Neuronal stem cell (in vitro differentiated cells): ENCODE measurements around the gene CD52.

Experiments
- DNase-seq: peaks from one replicate; pipeline ENCODE4 v3.0.0-alpha.2; 2013; ENCODE audit warnings: low spot score
- H2AFZ ChIP-seq: one replicate; pipeline ENCODE4 v1.6.1; 2013; ENCODE audit warnings: mild to moderate bottlenecking, low read length, inconsistent platforms
- H2AK5ac ChIP-seq: 2 replicates; pipeline ENCODE4 v1.6.1; 2013; ENCODE audit warnings: low read depth, mild to moderate bottlenecking, inconsistent platforms, low read length, moderate library complexity, mixed read lengths
- H2BK120ac ChIP-seq: 2 replicates; pipeline ENCODE4 v1.6.1; 2013; ENCODE audit warnings: low read depth, mild to moderate bottlenecking, inconsistent platforms, low read length, moderate library complexity, mixed read lengths
- H2BK12ac ChIP-seq: one replicate; pipeline ENCODE4 v1.6.1; 2013; ENCODE audit warnings: low read length, inconsistent platforms
- H2BK15ac ChIP-seq: 2 replicates; pipeline ENCODE4 v1.6.1; 2013; ENCODE audit warnings: mild to moderate bottlenecking, low read length, inconsistent platforms, mixed read lengths
- H2BK5ac ChIP-seq: one replicate; pipeline ENCODE4 v1.6.1; 2013; ENCODE audit warnings: inconsistent platforms, mild to moderate bottlenecking, low read length, moderate library complexity
- H3K14ac ChIP-seq: one replicate; pipeline ENCODE4 v1.6.1; 2013; ENCODE audit warnings: low read length, inconsistent platforms
- H3K18ac ChIP-seq: 2 replicates; pipeline ENCODE4 v1.6.1; 2013; ENCODE audit warnings: low read length, inconsistent platforms
- H3K23ac ChIP-seq: 2 replicates; pipeline ENCODE4 v1.6.1; 2013; ENCODE audit warnings: low read depth, mild to moderate bottlenecking, mixed read lengths, low read length, inconsistent platforms; ENCODE audit not compliant: poor library complexity
- H3K27ac ChIP-seq: replicated peaks from 3 replicates; pipeline ENCODE4 v1.5.1; 2013; ENCODE audit warnings: low read length, inconsistent platforms
- H3K27me3 ChIP-seq, 3 experiments: 2 replicates each; pipeline ENCODE4 v1.6.1; 2013; ENCODE audit warnings: low read length in 3 of 3, mild to moderate bottlenecking in 2 of 3, inconsistent platforms in 1 of 3, low read depth in 1 of 3, mixed read lengths in 1 of 3, moderate library complexity in 1 of 3; ENCODE audit not compliant: control insufficient read depth in 3 of 3, insufficient read depth in 3 of 3
- H3K36me3 ChIP-seq, 2 donors: replicated peaks in 1 of 2; 2 replicates each; pipeline ENCODE4 v1.6.1; 2013; ENCODE audit warnings: low read length in 2 of 2; ENCODE audit not compliant: control insufficient read depth in 2 of 2, insufficient read depth in 2 of 2
- H3K4ac ChIP-seq: 2 replicates; pipeline ENCODE4 v1.6.1; 2013; ENCODE audit warnings: inconsistent platforms, mild to moderate bottlenecking, low read length, moderate library complexity
- H3K4me1 ChIP-seq, 2 donors: 1 replicate in 1 of 2; 2 replicates in 1 of 2; pipeline ENCODE4 v1.6.1; 2013; ENCODE audit warnings: low read length in 2 of 2, low read depth in 1 of 2; ENCODE audit not compliant: control insufficient read depth in 2 of 2, insufficient read depth in 1 of 2
- H3K4me2 ChIP-seq: one replicate; pipeline ENCODE4 v1.6.1; 2013; ENCODE audit warnings: mild to moderate bottlenecking, low read length, inconsistent platforms; ENCODE audit not compliant: insufficient read depth, poor library complexity, severe bottlenecking
- H3K4me3 ChIP-seq, 2 donors: 2 replicates each; pipeline ENCODE4 v1.5.1; 2013; ENCODE audit warnings: low read length in 2 of 2, mild to moderate bottlenecking in 2 of 2, inconsistent platforms in 1 of 2, moderate library complexity in 1 of 2
- H3K79me1 ChIP-seq: one replicate; pipeline ENCODE4 v1.6.1; 2013; ENCODE audit warnings: low read depth, mild to moderate bottlenecking, inconsistent platforms, low read length, moderate library complexity
- H3K9ac ChIP-seq: one replicate; pipeline ENCODE4 v1.6.1; 2013; ENCODE audit warnings: mild to moderate bottlenecking, low read depth, low read length, inconsistent platforms; ENCODE audit not compliant: poor library complexity
- H3K9me3 ChIP-seq, 2 donors: replicated peaks in 1 of 2; 2 replicates each; pipeline versions ENCODE3 to v1.6.1; 2013; ENCODE audit warnings: low read length in 2 of 2, mild to moderate bottlenecking in 2 of 2, inconsistent platforms in 1 of 2, low read depth in 1 of 2, mixed read lengths in 1 of 2, moderate library complexity in 1 of 2; ENCODE audit not compliant: control insufficient read depth in 2 of 2, insufficient read depth in 1 of 2
- H4K8ac ChIP-seq: one replicate; pipeline ENCODE4 v1.6.1; 2013; ENCODE audit warnings: low read depth, mild to moderate bottlenecking, inconsistent platforms, low read length, moderate library complexity
- H4K91ac ChIP-seq: one replicate; pipeline ENCODE4 v1.6.1; 2013; ENCODE audit warnings: low read length, low read depth, mild to moderate bottlenecking, inconsistent platforms; ENCODE audit not compliant: poor library complexity
- WGBS, 2 donors: extraction: QIAGEN DNeasy Blood & Tissue Kit; methylation state at CpG; one replicate each; pipeline ENCODE4 v1.1.7; 2013; ENCODE audit warnings: missing lambda C conversion rate in 2 of 2, mixed read lengths in 1 of 2; ENCODE audit not compliant: insufficient read length in 2 of 2, insufficient replicate concordance in 1 of 2; ENCODE audit errors: extremely low coverage in 2 of 2; 5-methylcytosine and 5-hydroxymethylcytosine counted together

Gene CD52

GRCh38 chr1:26305667-26306289 lies 12.0 kb upstream of the CD52 start:
- Histone ChIP-seq H2BK15ac (no peak overlapping the region), H2AFZ (peak overlapping the region; percentile 92), H4K8ac (no peak overlapping the region), H3K9ac (peak overlapping the region; percentile 97), H3K36me3 (no peaks in the 10 kb centered on the region), H3K14ac (no peak overlapping the region), H3K27ac (no peak overlapping the region), H2AK5ac (no peak overlapping the region), H2BK5ac (no peak overlapping the region), H3K18ac (no peak overlapping the region), H4K91ac (no peak overlapping the region), H2BK120ac (no peak overlapping the region), H3K23ac (no peak overlapping the region), H2BK12ac (no peak overlapping the region), H3K4me2 (peak overlapping the region; percentile 92), H3K4me1 (peaks cover 5% of the 10 kb centered on the region in 2 donors), H3K9me3 (no peaks in the 10 kb centered on the region), H3K79me1 (peaks cover 3% of the 10 kb centered on the region), H3K4me3 (peak overlapping the region; percentile 78 to 90), H3K27me3 (no peaks in the 10 kb centered on the region), H3K4ac (no peak overlapping the region)
- DNase-seq: no peak
- WGBS, 2 donors: 100% methylated on average over 1 of the region's 8 CpGs

DNA sequence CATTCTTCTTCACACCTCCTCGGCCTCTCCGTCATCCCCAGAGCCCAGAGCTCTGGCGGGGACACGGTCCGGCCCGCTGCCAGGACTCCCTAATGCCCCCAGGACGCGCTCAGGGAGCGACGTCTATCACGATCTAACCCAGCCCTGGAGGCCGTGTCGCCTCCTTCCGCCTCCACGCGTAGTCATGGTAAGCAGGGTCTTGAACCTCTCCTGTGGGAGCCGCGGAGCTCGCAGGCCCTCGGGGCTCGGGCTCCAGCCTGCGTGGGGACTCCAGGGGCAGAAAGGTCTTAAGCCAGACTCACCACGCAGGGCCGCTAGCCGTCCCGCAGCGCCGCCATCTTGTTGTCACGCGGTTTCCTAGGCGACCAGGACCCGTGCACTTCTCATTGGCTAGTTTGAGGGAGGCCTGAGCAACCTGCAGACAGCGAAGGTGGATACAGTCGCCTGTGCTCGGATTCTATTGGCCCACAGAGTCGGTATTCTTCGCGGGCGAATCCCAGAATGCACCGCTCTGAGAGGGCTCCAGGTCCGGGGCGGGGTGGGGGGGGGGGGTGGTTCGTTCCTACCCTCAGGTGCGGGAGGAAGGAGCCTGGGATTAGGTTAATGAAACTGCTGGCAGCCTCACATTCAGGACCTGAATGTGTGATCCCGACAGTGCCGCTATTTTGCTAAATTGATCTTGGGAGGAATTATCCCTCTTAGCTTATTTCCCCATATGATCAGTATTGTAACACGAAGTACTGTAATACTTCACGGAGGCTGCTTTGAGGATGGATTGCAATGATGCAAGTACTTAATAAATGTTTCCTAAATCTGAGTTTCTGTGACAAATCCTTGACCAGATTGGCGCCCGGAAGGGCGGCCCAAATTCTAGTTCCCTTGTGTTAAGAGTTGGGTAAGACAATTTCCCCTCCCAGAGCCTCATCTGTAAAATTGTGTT lies 11.2 kb upstream of the CD52 start, which contains the start of gene UBXN11:
TSS of gene UBXN11 (minus strand) at position 347 of the 940 bp plus-strand sequence. CDS start 3,753 bp downstream, outside the sequence.
- Histone ChIP-seq H2BK120ac (no peak within 1 kb of the TSS), H3K18ac (peak within 1 kb of the TSS; percentile 94), H4K91ac (no peak within 1 kb of the TSS), H2BK12ac (no peak within 1 kb of the TSS), H3K4me3 (peak within 1 kb of the TSS; percentile 78 to 90), H3K27me3 (no peaks in the 10 kb centered on the region), H3K79me1 (peaks cover 3% of the 10 kb centered on the region), H3K4me2 (peak within 1 kb of the TSS; percentile 92), H3K4me1 (peaks cover 5% of the 10 kb centered on the region in 2 donors), H3K9me3 (no peaks in the 10 kb centered on the region), H3K14ac (no peak within 1 kb of the TSS), H2BK15ac (peak within 1 kb of the TSS; percentile 64), H2AFZ (peak within 1 kb of the TSS; percentile 92), H3K23ac (peak within 1 kb of the TSS; percentile 8), H3K4ac (no peak within 1 kb of the TSS), H3K9ac (peak within 1 kb of the TSS; percentile 97), H4K8ac (no peak within 1 kb of the TSS), H3K36me3 (no peaks in the 10 kb centered on the region), H2AK5ac (no peak within 1 kb of the TSS), H3K27ac (no peak within 1 kb of the TSS), H2BK5ac (no peak within 1 kb of the TSS)
- DNase-seq: peak; percentile 93
- WGBS, 2 donors: no CpG with 5 or more reads among the region's 51 CpGs

DNA sequence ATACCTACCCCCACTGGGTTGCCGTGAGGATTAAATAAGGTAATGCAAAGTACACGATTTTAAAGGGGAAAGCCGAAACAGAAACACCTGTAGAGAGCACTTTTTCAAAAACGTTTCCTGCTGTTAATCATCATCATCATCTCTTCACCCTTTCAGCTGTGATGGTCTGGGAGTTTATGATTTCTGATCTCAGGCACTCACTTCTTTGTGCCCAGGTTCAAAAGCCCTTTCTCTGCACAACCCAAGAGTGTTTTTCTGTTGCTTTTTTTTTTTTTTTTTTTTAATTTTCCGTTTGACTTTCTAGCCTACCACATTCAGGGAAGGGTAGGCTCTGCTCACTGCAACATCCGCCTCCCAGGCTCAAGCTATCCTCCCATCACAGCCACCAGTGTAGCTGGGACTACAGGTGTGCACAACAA lies 10.4 kb upstream of the CD52 start:
- Histone ChIP-seq H3K36me3 (no peaks in the 10 kb centered on the region), H3K27me3 (no peaks in the 10 kb centered on the region), H3K4me1 (peaks cover 5% of the 10 kb centered on the region in 2 donors), H3K4ac (no peak overlapping the region), H3K79me1 (peaks cover 3% of the 10 kb centered on the region), H2BK5ac (no peak overlapping the region), H3K27ac (no peak overlapping the region), H4K91ac (no peak overlapping the region), H2BK15ac (peak overlapping the region; percentile 64), H3K18ac (no peak overlapping the region), H3K9ac (no peak overlapping the region), H3K14ac (no peak overlapping the region), H3K23ac (no peak overlapping the region), H3K4me2 (no peak overlapping the region), H2BK120ac (no peak overlapping the region), H2BK12ac (no peak overlapping the region), H3K9me3 (no peaks in the 10 kb centered on the region), H2AFZ (peak overlapping the region; percentile 84), H2AK5ac (no peak overlapping the region), H3K4me3 (no peak overlapping the region), H4K8ac (no peak overlapping the region)
- DNase-seq: no peak
- no CpG with 5 or more reads among the region's 6 CpGs for WGBS, 2 donors
